SH-SY5Y (cell line): Measurements from ENCODE around the gene GRM6.

Experiments used
- GATA2 ChIP-seq: IDR thresholded peaks from 2 replicates; pipeline ENCODE4 v1.6.1; 2011; ENCODE audit warnings: mild to moderate bottlenecking, low read depth, low read length
- GATA3 ChIP-seq: IDR thresholded peaks from 2 replicates; pipeline ENCODE4 v1.6.1; 2011; ENCODE audit warnings: low read depth, mild to moderate bottlenecking, low read length, moderate library complexity

Gene GRM6

DNA sequence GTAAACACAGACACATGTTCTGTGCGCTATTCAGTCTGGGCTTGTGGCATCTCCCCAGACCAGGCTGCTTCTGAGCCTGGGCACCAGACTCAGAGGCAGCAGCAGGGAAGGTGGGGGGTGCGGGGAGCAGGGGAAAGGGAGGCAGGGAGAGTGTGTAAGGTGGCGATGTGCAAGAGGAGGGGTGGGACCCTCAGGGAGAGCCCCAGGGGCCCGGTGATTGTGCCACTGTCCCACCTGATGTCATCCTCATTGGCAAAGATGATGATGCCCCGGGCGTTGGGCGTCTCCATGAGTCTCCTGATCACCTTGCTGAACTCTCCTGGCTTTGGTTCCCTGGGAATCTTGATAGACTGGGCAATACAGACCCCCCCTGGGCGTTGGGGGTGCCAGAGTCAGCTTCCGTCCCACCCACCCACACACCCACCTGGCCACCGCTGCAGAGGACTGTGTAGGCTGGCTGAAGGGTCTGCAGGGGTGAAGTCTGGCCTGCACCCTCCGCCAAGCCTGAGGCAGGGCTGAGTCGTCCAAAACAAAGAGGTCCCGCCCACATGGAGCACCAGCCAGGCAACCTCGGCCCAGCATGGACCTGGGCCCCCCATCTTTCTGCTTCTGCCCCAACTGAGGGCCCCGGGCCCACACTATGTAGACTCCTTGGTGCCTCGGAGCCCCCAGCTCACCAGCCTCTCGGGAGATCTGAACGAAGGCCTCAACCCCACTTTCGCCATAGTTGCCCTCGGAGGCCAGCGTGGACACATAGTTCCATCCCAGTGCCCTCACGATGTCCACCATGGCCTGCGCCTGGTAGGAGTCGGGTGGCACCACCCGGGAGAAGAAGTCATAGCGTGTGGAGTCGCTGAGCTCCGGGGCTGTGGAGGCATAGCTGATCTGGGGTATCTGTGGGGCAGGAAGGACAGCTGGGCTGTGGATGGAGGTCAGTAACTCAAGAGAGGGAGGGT lies 3.7 kb downstream of the GRM6 start:
- no peak for TF ChIP-seq GATA2
- TF ChIP-seq GATA3: no peak

DNA sequence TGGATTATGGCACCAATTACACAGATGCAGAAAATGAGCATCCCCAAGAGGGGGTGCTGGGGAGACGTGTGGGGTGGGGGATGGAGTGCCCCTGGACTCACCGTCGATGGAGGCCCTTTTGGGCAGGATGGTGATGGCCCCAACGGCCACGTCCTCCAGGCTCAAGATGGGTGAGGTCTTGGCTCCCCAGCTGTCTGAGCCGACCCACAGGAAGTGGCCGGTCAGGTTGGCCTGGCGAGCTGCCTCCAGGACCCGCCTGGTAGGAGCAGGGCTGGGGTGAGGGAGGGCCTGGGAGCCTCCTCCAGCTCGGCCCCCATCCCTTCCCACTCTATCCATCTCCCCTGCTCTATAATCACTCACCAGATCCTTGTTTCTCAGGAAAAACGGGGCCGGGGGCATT lies 4.6 kb downstream of the GRM6 start:
- no peak for TF ChIP-seq GATA3
- no peak for TF ChIP-seq GATA2

DNA sequence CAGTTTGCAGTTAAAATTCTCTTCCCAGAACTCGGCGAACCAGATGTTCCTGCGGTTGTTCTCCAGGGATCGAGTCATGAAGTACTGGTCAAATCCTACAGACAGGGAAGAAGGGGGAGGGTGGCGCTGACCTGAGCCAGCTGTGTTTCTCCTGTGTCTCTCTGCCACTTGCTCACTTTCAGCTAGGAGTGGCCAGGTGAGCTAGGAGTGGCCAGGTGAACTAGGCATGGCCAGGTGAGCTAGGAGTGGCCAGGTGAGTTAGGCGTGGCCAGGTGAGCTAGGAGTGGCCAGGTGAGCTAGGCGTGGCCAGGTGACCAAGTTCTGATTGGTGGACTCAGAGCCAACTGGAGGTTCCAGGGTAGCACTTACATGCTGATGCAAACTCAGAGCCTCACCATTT lies 5.8 kb downstream of the GRM6 start:
- TF ChIP-seq GATA2 (no peak), GATA3 (no peak)

DNA sequence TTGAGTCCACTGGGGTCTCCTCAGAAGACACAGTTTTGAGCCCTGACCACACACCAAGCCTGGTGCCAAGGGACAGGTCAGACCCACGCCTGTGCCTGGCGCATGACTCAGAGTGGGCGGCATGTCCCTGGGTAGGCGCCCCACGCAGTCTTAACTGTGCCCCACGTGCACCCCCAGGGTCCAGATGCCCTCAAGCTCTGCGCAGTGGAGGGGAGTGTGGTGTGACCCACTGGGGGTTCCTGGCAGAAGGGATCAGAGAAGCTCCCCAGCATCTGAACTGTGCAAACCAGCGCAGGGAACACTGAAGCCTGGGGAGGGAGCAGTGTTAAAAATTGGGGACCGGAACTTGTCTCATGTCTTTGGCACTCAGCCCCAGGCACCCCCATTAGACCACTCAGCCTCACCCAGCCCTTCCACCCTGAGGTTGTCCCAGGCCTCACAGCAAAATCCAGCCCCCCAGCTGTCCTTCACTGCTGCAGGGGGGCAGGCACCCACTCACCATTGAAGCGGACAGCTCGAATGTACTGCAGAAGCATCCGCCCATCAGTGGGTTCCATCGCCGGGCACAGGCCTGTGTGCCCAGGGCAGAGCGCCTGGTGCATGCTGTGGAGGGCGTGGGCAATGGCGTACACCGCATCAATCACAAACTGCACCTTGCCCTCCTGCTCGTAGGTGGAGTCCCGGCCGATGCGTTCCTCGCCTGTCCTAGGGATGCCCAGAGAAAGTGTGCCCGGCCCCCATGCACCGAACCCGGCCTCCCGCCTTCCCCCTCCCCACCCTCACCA lies 6.5 kb downstream of the GRM6 start:
- TF ChIP-seq GATA3: no peak
- no peak for TF ChIP-seq GATA2

DNA sequence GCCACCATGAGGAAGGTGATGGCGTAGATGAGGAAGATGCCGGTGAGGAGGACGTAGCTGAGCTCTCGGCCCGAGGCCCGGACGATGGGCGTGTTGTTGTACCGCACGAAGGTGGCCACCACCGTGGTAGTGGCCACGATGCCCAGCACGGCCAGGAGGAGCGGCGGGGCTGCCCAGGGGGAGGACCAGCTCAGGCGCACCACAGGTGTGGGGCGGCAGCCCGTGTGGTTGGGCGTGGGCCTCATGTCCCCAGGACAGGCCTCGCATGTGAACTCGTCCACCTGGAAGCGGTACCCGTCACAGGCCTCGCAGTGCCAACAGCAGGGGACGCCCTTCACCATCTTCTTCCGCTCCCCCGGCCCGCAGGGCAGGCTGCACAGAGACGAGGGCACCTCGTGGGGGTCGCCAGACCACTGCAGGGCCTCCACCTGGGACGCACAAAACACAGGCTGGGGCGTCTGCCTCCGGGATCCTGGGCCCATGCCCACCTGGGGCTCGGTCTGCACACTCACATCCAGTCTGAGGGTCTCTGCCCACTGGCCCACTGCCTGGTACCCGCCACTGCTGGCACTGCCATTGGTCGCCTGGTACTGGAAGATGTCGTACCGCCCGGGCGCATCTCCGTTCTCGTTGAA lies 8.7 kb downstream of the GRM6 start:
- TF ChIP-seq GATA3 (no peak), GATA2 (no peak)

DNA sequence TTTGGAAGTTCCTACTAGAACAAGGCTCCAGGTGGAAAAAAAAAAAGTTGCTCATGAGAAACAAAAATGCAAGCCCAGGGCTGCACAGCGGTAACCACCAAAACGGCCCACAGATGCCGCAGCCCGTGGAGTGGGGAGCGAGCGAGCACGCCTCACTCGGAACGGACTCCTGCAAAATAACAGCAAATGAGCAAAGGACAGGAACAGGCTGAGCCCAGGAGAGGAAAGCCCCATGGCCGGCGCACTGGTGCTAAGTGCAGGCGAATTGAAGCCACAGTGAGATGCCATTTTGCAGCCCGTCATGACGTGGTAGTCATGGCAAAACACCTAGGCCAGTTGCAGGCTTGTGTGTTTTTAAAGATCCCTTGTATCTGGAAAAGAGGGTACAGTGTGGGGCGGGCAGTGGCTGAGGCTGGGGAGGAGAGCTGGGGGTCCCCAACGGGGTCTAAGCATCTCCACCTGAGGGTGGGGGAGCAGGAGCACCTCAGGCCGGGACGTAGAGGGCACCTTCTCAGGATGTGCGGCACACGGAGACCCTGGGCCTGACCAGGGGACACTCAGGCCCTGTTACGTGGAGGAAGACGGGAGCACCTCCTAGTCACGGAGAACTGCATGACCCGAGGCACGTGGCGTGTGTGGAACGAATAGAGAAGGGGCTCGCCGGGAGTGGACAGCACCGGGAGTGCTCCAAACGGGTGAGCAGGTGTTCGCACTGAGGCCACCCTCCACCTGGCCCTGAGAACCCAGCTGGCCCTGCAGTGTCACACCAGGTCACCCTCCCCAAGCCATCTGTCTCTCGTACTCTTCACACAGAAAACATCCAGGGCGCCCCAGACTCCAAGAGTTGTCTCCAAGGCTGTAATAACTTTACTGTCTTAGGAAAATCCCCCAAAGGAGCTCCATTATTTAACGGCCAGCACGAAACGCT lies 10.7 kb downstream of the GRM6 start:
- TF ChIP-seq GATA3 (no peak), GATA2 (no peak)

DNA sequence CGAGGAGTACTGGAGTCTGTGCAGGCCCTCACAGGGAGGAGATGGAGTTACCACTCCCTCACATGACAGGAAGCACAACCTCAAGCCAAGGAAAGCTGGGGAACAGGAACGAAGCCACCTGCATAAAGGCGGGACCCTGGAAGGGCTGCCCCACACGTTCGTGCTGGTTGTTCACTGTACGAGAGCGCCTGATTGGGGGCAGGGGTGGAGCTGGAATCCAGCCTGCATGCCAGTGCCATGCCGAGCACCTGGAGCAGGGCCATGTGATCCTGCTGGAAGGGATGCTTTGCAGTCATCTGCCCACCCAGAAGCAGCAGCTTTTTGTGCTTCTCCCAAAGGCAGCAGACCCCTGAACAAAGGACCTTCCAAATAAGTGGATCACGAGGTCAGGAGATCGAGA lies 11.4 kb downstream of the GRM6 start:
- TF ChIP-seq GATA2 (no peak), GATA3 (no peak)

DNA sequence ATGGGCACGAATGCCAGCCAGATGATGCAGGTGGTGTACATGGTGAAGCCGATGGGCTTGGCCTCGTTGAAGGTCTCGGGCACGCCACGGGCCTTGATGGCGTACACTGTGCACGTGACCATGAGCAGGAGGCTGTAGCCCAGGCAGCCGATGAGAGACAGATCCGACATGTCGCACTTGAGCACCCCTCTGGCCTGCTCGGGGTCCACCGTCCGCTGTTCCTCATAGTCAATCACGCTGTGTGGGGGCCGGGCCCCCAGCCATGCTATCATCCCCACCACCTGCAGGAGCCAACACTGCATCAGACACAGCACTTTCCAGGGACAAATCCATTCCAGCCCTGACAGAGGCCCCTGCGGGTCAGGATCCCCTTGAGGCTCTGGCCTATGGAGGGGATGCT lies 12.2 kb downstream of the GRM6 start:
- TF ChIP-seq GATA2: no peak
- TF ChIP-seq GATA3: no peak

DNA sequence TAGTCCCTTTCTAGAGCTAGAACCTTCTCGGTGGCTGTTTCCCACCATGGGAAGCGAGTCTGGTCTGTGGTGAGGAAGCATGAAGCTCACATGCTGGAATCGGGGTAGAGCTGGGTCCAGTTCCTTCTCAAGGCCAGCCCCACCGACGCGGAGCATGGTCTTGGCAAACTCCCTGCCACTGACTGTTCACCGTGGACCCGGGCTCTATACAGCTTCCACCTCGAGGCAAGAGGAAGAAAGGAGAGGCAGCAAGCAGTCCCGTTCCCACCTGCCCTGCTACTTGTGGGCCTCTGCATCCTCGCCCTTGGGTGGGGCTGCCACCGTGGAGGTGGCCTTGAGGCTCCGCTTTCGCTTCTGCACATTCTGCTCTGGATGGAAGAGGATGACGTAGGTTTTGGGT lies 13.7 kb downstream of the GRM6 start:
- no peak for TF ChIP-seq GATA2
- TF ChIP-seq GATA3: no peak

DNA sequence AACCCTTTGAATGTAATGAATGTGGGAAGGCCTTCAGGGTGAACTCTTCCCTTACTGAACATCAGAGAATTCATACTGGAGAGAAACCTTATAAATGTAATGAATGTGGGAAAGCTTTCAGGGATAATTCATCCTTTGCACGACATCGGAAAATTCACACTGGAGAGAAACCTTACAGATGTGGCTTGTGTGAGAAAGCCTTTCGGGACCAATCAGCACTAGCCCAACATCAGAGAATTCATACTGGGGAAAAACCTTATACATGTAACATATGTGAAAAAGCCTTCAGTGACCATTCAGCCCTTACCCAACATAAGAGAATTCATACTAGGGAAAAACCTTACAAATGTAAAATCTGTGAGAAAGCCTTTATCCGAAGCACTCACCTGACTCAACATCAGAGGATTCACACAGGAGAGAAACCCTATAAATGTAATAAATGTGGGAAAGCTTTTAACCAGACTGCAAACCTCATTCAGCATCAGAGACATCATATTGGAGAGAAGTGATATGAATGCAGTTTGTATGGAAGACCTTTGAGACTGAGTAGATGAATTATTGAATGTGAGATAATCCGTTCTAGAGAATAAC lies 29.6 kb downstream of the GRM6 start:
- TF ChIP-seq GATA2 (no peak), GATA3 (no peak)

DNA sequence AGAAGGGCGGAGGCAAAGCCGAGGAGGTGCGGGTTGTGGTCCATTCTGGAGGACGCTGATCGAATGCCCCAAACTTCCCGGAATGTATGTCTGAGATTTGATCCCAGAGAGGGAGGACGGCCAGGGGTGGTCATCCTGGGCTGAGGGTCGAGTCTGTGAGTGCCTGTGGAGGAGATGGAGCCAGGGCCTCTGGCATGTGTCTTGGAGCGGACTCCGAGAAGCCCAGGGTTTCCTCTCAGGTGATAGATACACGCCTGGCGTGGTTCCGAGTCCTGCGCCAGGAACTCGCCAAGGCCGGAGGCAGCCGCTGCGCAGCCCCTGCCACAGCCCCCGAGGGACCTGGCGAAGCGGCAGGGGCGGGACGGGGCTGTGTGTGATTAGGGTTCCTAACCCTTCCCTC lies 53.8 kb downstream of the GRM6 start:
- TF ChIP-seq GATA3: no peak
- TF ChIP-seq GATA2: no peak

DNA sequence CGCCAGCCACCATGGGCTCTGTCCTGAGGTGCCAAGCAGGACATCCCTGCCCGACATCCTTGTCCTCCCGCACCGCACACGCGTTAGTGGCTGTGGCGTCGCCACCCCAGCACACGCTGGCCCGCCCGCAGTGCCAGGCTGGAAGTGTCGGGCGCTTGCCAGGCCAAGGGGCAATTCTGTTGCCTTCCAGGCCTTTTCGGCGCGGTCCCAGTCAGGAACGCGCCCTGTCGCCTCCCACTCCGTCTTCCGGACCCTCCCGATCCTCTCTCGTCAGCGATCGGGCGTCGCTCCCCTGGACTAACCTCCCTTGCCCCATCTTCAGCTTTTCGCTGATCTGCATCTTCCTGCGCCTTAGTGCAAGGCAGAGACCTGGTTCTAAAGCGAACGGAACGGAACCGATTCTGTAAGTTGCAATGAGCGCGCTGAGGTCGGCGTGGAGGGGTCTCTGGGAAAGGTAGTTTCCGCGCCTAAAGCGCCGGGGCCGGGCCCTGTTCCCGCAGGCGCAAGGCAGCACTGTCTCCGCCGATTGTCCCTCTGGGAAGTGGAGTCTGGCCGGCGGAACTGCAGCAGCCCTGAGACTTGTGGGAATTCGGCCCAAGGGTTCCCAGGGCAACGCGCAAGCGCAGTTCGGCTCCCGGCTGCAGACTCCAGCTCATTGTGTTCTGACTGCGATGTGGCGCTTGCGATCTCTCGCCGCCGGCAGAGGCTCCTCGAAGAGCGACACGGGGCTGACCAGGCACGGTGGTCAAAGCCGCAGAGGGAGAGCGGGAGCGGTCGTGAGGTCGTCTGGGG lies 54.4 kb downstream of the GRM6 start, which contains the start of gene ZNF454:
Gene ZNF454 (plus strand): TSS at position 630 of the 792 bp plus-strand sequence. CDS start 1,594 bp downstream, outside the sequence.
- no peak; the same call in 1 of the 2 replicates for TF ChIP-seq GATA2
- TF ChIP-seq GATA3: no peak
